ENCODE measurements around the gene ROBO4.

DNA sequence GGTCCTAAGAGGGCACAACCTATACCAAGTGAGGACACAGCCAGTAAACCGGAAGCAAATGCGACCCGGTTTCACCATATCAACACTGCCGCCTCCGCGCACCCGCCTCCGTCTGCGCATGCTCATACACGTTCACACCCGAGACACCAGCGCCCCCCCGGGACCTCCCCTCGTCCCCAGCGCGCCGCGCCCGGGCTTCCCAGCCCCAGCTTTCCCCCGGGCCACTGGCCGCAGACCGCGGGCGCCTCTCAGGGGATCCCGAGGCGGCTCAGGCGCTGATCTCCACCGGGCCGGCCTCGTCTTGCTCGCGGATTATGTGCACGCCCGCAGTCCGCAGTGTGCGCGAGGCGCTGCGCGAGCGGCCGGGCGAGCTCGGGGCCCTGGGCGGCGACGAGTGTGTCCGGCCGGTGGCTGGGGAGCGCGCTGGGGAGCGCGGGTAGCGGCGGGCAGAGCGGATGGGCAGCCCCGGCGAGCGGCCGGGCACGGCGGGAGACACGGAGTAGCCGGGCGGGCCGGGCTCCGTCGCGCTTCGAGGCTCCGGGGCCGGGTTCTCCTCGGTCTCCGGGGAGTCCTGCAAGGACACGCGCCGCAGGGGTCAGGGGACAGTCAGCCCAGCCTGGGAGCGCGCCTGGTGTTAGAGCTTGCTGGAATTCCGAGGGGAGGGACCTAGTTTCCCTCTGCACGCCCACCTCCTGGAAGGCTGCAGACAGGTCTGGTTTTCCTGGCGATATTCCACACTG lies 23.4 kb upstream of the ROBO4 start:
- TF ChIP-seq, protein P1, sequence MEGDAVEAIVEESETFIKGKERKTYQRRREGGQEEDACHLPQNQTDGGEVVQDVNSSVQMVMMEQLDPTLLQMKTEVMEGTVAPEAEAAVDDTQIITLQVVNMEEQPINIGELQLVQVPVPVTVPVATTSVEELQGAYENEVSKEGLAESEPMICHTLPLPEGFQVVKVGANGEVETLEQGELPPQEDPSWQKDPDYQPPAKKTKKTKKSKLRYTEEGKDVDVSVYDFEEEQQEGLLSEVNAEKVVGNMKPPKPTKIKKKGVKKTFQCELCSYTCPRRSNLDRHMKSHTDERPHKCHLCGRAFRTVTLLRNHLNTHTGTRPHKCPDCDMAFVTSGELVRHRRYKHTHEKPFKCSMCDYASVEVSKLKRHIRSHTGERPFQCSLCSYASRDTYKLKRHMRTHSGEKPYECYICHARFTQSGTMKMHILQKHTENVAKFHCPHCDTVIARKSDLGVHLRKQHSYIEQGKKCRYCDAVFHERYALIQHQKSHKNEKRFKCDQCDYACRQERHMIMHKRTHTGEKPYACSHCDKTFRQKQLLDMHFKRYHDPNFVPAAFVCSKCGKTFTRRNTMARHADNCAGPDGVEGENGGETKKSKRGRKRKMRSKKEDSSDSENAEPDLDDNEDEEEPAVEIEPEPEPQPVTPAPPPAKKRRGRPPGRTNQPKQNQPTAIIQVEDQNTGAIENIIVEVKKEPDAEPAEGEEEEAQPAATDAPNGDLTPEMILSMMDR (IDR thresholded peaks at IDR 0.05) = no peak
- no peak for TF ChIP-seq POLR2A (IDR thresholded peaks at IDR 0.05)
- no peak for TF ChIP-seq POLR2AphosphoS5 (IDR thresholded peaks at IDR 0.05)

Data from stomach (tissue), 4 donors.